ENCODE data around the gene HMCN2. TPM values are rescaled to one million over a fixed set of nuclear protein-coding genes. Genes with fewer than 3 reads are reported as not detected.
A peak's percentile ranks its signal among the peaks of the same experiment; 100 is the strongest.

Gene HMCN2
- total and polyA plus RNA-seq, 4 donors: 0.24 to 1.8 (median 0.29) TPM

DNA sequence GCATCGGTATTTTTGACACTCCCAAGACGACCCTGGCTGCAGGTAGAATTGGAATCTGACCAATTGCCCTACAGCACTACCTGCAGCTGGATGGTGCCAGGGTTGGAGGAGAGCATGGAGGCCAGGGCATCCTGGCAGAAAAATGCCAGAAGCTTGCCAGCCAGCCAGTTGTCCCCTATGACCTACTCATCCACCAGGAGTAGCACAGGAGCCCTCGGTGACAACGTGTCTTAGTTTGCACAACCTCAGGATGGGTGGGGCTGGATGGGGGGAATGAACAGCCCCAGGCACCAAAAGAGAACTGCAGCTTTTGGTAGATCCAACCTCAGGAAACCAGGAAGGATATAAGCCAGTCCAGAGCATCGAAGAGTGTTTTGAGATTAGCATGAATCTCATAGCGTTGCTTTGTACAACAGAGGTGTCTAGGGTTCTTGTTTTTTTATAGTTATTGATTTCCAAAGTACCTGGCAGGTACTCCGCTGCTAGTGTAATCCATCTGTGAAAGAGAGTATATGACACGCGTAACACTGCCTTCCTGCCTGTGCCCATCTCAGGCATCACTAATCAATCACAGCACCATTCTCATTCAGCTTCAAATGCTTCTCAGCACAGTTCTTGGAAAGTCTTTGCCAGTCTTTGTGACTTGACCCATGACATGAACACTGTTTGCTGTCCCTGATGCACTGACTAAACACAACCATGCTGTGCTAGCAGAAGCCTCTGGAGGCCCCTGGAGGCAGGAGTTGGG lies 142.5 kb downstream of the HMCN2 start:
- H3K4me1 ChIP-seq (ENCODE audit: control insufficient read depth in 4 of 4, insufficient read depth in 4 of 4, low read length in 3 of 4): peaks cover 0 to 4% (median 1%) of the 10 kb centered on the region in 4 donors
- no peak overlapping the region for H3K27ac ChIP-seq (ENCODE audit: low read depth in 1 of 2, low read length in 2 of 2)
- WGBS: 47% methylated on average over 9 of the region's 9 CpGs
- no peak overlapping the region for H3K4me3 ChIP-seq (ENCODE audit: low read depth in 1 of 3, low read length in 3 of 3)
- H3K27me3 ChIP-seq (ENCODE audit: control insufficient read depth in 4 of 4, insufficient read depth in 4 of 4, low read length in 3 of 4): no peaks in the 10 kb centered on the region
- no peaks in the 10 kb centered on the region for H3K9me3 ChIP-seq (ENCODE audit: control insufficient read depth in 4 of 4, low read length in 3 of 4)
- no peak for DNase-seq (ENCODE audit: low spot score)
- H3K36me3 ChIP-seq (ENCODE audit: control insufficient read depth in 4 of 4, insufficient read depth in 3 of 4, low read depth in 1 of 4, low read length in 3 of 4): no peaks in the 10 kb centered on the region
- TF ChIP-seq, protein P1, sequence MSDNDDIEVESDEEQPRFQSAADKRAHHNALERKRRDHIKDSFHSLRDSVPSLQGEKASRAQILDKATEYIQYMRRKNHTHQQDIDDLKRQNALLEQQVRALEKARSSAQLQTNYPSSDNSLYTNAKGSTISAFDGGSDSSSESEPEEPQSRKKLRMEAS (IDR thresholded peaks at IDR 0.05): no peak
- TF ChIP-seq RXRA (IDR thresholded peaks at IDR 0.05) (peak; percentile 11 to 60), HNF4A (conservative IDR thresholded peaks at IDR 0.05) (peak in 1 of 2 donors; percentile 51), SP1 (IDR thresholded peaks at IDR 0.05) (peak; percentile 36)
- H3K9ac ChIP-seq (ENCODE audit: low read depth in 1 of 2, low read length in 2 of 2): no peak overlapping the region

DNA sequence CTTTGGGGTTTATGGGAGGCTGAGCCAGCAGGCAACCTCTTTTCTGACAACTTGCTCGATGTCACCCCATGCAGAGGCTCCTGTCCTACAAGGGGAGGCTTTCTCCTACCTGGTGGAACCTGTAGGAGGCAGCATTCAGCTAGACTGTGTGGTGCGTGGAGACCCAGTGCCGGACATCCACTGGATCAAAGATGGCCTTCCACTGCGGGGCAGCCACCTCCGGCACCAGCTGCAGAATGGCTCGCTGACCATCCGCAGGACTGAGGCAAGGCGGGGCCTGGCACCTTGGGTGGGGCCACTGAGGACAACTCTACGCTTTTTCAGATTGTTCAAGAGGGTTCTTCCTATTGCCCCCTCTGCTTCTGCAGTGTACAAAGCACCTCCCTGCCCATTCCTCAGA lies 143.1 kb downstream of the HMCN2 start:
- WGBS: 92% methylated on average over 9 of the region's 9 CpGs
- H3K27ac ChIP-seq (ENCODE audit: low read depth in 1 of 2, low read length in 2 of 2): no peak overlapping the region

DNA sequence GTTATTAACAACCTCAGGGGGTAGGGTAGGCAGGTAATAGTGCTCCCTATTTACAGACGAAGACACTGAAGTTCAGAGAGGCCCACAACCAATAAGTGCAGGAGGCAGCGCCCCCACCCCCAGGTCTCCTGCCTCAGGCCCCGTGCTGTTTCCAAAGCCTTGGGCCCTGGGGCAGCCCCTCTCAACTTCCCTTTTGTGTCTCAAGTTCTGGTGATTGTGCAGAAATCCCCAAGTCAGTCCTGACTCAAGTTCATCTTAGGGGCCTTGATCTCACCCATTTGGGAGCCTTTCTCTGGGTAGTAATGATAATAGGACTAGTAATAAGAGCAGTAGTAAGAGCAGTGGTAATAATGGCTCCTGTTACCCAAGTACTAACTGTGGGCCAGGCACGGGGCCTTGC lies 143.7 kb downstream of the HMCN2 start:
- WGBS: 88% methylated on average over 4 of the region's 4 CpGs
- Histone ChIP-seq H3K27me3 (ENCODE audit: control insufficient read depth in 4 of 4, insufficient read depth in 4 of 4, low read length in 3 of 4) (no peaks in the 10 kb centered on the region), H3K4me3 (ENCODE audit: low read depth in 1 of 3, low read length in 3 of 3) (no peak overlapping the region), H3K4me1 (ENCODE audit: control insufficient read depth in 4 of 4, insufficient read depth in 4 of 4, low read length in 3 of 4) (peaks cover 0 to 4% (median 1%) of the 10 kb centered on the region in 4 donors), H3K36me3 (ENCODE audit: control insufficient read depth in 4 of 4, insufficient read depth in 3 of 4, low read depth in 1 of 4, low read length in 3 of 4) (no peaks in the 10 kb centered on the region), H3K9me3 (ENCODE audit: control insufficient read depth in 4 of 4, low read length in 3 of 4) (no peaks in the 10 kb centered on the region), H3K9ac (ENCODE audit: low read depth in 1 of 2, low read length in 2 of 2) (no peak overlapping the region), H3K27ac (ENCODE audit: low read depth in 1 of 2, low read length in 2 of 2) (no peak overlapping the region)
- TF ChIP-seq JUND (IDR thresholded peaks at IDR 0.05): no peak
- no peak for TF ChIP-seq HNF4G (IDR thresholded peaks at IDR 0.05)
- no peak for TF ChIP-seq YY1 (IDR thresholded peaks at IDR 0.05)
- DNase-seq (ENCODE audit: low spot score): no peak

More for the DNA sequence above, 143.1 kb downstream of the HMCN2 start:
- Histone ChIP-seq H3K9ac (ENCODE audit: low read depth in 1 of 2, low read length in 2 of 2) (no peak overlapping the region), H3K4me1 (ENCODE audit: control insufficient read depth in 4 of 4, insufficient read depth in 4 of 4, low read length in 3 of 4) (peaks cover 0 to 4% (median 1%) of the 10 kb centered on the region in 4 donors), H3K36me3 (ENCODE audit: control insufficient read depth in 4 of 4, insufficient read depth in 3 of 4, low read depth in 1 of 4, low read length in 3 of 4) (no peaks in the 10 kb centered on the region), H3K27me3 (ENCODE audit: control insufficient read depth in 4 of 4, insufficient read depth in 4 of 4, low read length in 3 of 4) (no peaks in the 10 kb centered on the region), H3K4me3 (ENCODE audit: low read depth in 1 of 3, low read length in 3 of 3) (no peak overlapping the region), H3K9me3 (ENCODE audit: control insufficient read depth in 4 of 4, low read length in 3 of 4) (no peaks in the 10 kb centered on the region)
- TF ChIP-seq YY1 (IDR thresholded peaks at IDR 0.05) (no peak), FOXA2 (IDR thresholded peaks at IDR 0.05) (no peak), HNF4A (conservative IDR thresholded peaks at IDR 0.05) (no peak), FOXA1 (IDR thresholded peaks at IDR 0.05) (no peak), TAF1 (conservative IDR thresholded peaks at IDR 0.05) (no peak), EGR1 (IDR thresholded peaks at IDR 0.05; ENCODE audit: low read depth in 2 of 2) (no peak), RAD21 (IDR thresholded peaks at IDR 0.05) (no peak), RXRA (IDR thresholded peaks at IDR 0.05) (no peak), HNF4G (IDR thresholded peaks at IDR 0.05) (no peak), GABPA (IDR thresholded peaks at IDR 0.05 in 1 of 2, conservative IDR thresholded peaks at IDR 0.05 in 1 of 2) (no peak), NR2F2 (IDR thresholded peaks at IDR 0.05) (no peak)
- TF ChIP-seq, protein P2, sequence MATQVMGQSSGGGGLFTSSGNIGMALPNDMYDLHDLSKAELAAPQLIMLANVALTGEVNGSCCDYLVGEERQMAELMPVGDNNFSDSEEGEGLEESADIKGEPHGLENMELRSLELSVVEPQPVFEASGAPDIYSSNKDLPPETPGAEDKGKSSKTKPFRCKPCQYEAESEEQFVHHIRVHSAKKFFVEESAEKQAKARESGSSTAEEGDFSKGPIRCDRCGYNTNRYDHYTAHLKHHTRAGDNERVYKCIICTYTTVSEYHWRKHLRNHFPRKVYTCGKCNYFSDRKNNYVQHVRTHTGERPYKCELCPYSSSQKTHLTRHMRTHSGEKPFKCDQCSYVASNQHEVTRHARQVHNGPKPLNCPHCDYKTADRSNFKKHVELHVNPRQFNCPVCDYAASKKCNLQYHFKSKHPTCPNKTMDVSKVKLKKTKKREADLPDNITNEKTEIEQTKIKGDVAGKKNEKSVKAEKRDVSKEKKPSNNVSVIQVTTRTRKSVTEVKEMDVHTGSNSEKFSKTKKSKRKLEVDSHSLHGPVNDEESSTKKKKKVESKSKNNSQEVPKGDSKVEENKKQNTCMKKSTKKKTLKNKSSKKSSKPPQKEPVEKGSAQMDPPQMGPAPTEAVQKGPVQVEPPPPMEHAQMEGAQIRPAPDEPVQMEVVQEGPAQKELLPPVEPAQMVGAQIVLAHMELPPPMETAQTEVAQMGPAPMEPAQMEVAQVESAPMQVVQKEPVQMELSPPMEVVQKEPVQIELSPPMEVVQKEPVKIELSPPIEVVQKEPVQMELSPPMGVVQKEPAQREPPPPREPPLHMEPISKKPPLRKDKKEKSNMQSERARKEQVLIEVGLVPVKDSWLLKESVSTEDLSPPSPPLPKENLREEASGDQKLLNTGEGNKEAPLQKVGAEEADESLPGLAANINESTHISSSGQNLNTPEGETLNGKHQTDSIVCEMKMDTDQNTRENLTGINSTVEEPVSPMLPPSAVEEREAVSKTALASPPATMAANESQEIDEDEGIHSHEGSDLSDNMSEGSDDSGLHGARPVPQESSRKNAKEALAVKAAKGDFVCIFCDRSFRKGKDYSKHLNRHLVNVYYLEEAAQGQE (IDR thresholded peaks at IDR 0.05): no peak
- no peak for DNase-seq (ENCODE audit: low spot score)

Measured in liver (tissue), 9 donors.